ENCODE data around the gene RHBDF1.

The RHBDF1 gene

GRCh38 chr16:74747-75334 is 2.4 kb upstream of the RHBDF1 start:
- DNase-seq (ENCODE audit: low read depth) = no peak

- no peak for DNase-seq (ENCODE audit: low read depth)
These were observed 1.8 kb upstream of the RHBDF1 start for GRCh38 chr16:74051-74746.

- peak; percentile 59 for DNase-seq (ENCODE audit: low read depth)
These were observed 660 bp downstream of the RHBDF1 start for GRCh38 chr16:71540-72401.

- DNase-seq (ENCODE audit: low read depth) = no peak
These were observed 1.3 kb downstream of the RHBDF1 start for GRCh38 chr16:71210-71539.

- no peak for DNase-seq (ENCODE audit: low read depth)
These were observed 3.2 kb downstream of the RHBDF1 start for GRCh38 chr16:69181-69580.

GRCh38 chr16:67884-68789 is 4.3 kb downstream of the RHBDF1 start:
- DNase-seq (ENCODE audit: low read depth) = peak; percentile 33

- DNase-seq (ENCODE audit: low read depth) = no peak
These were observed 5.1 kb downstream of the RHBDF1 start for GRCh38 chr16:67183-67791.

- DNase-seq (ENCODE audit: low read depth) = no peak
These were observed 5.9 kb downstream of the RHBDF1 start for GRCh38 chr16:66309-67182.

- DNase-seq (ENCODE audit: low read depth) = peak; percentile 61
These were observed 6.7 kb downstream of the RHBDF1 start for GRCh38 chr16:65745-66144.

GRCh38 chr16:64914-65255 is 7.5 kb downstream of the RHBDF1 start:
- DNase-seq (ENCODE audit: low read depth) = no peak

- DNase-seq (ENCODE audit: low read depth) = no peak
These were observed 8.2 kb downstream of the RHBDF1 start for GRCh38 chr16:63998-64913.

- DNase-seq (ENCODE audit: low read depth) = no peak
These were observed 9.0 kb downstream of the RHBDF1 start for GRCh38 chr16:63466-63865.

GRCh38 chr16:62968-63391 is 9.5 kb downstream of the RHBDF1 start:
- no peak for DNase-seq (ENCODE audit: low read depth)

- no peak for DNase-seq (ENCODE audit: low read depth)
These were observed 10.0 kb downstream of the RHBDF1 start for GRCh38 chr16:62283-62967.

- DNase-seq (ENCODE audit: low read depth) = no peak
These were observed 10.6 kb downstream of the RHBDF1 start for GRCh38 chr16:61879-62281.

GRCh38 chr16:60929-61878 is 11.2 kb downstream of the RHBDF1 start:
- no peak for DNase-seq (ENCODE audit: low read depth)

GRCh38 chr16:60166-60565 is 12.3 kb downstream of the RHBDF1 start:
- DNase-seq (ENCODE audit: low read depth) = no peak

Data from iris pigment epithelial cell (primary cell).